OCI-LY1 (cell line): ENCODE measurements around the gene EPHA7.

ENCODE experiments used
- H2AFZ ChIP-seq: fragments of 200-600 bp; sonication (generic), shearing (Covaris generic); 2 replicates; pipeline ENCODE4 v1.6.0; 2014; ENCODE audit warnings: antibody characterized with exemption, mild to moderate bottlenecking, low read length
- H3F3A ChIP-seq: fragments of 200-600 bp; sonication (generic), shearing (Covaris generic); 2 replicates; pipeline ENCODE4 v1.6.0; 2014; ENCODE audit warnings: mild to moderate bottlenecking, antibody characterized with exemption, low read length, moderate library complexity; ENCODE audit not compliant: insufficient read depth
- H3K27ac ChIP-seq: fragments of 200-600 bp; sonication (generic); 2 replicates; pipeline ENCODE4 v1.5.1; 2014; ENCODE audit warnings: low read length, mixed run types, mild to moderate bottlenecking, low read depth; ENCODE audit not compliant: poor library complexity, severe bottlenecking
- H3K27me3 ChIP-seq: fragments of 200-600 bp; sonication (generic); 2 replicates; pipeline ENCODE4 v1.6.0; 2014; ENCODE audit warnings: antibody characterized with exemption, mild to moderate bottlenecking, low read length, moderate library complexity; ENCODE audit not compliant: insufficient read depth
- H3K36me3 ChIP-seq: fragments of 200-600 bp; sonication (generic); 2 replicates; pipeline ENCODE4 v1.6.1; 2014; ENCODE audit warnings: mild to moderate bottlenecking, antibody characterized with exemption, low read length, moderate library complexity, mixed read lengths; ENCODE audit not compliant: insufficient read depth
- H3K4me1 ChIP-seq: fragments of 200-600 bp; sonication (generic); 2 replicates; pipeline ENCODE4 v1.5.1; 2014; ENCODE audit warnings: mild to moderate bottlenecking, low read length, moderate library complexity; ENCODE audit not compliant: insufficient read depth, severe bottlenecking
- H3K4me2 ChIP-seq: fragments of 200-600 bp; sonication (generic), shearing (Covaris generic); 2 replicates; pipeline ENCODE4 v1.6.1; 2014; ENCODE audit warnings: low read length
- H3K4me3 ChIP-seq: fragments of 200-600 bp; sonication (generic); 2 replicates; pipeline ENCODE4 v1.5.1; 2014; ENCODE audit warnings: low read length, low read depth, mild to moderate bottlenecking, mixed read lengths; ENCODE audit not compliant: poor library complexity, severe bottlenecking
- H3K79me2 ChIP-seq: fragments of 200-600 bp; shearing (Covaris generic); 2 replicates; pipeline ENCODE4 v1.6.1; 2016; ENCODE audit warnings: mixed run types, low read length, mixed read lengths; ENCODE audit not compliant: insufficient read depth
- H3K9ac ChIP-seq: fragments of 200-600 bp; sonication (generic), shearing (Covaris generic); 2 replicates; pipeline ENCODE4 v1.6.1; 2014; ENCODE audit warnings: mild to moderate bottlenecking, low read length, mixed read lengths
- H3K9me2 ChIP-seq: fragments of 200-600 bp; sonication (generic), shearing (Covaris generic); 2 replicates; pipeline ENCODE4 v1.6.1; 2014; ENCODE audit warnings: low read depth, mild to moderate bottlenecking, low read length, mixed read lengths
- H3K9me3 ChIP-seq: fragments of 200-600 bp; shearing (Covaris generic); 2 replicates; pipeline ENCODE4 v1.6.1; 2014; ENCODE audit warnings: low read length, mixed read lengths
- H4K20me1 ChIP-seq: fragments of 200-600 bp; sonication (generic), shearing (Covaris generic); 2 replicates; pipeline ENCODE4 v1.6.0; 2016; ENCODE audit warnings: mild to moderate bottlenecking, low read length; ENCODE audit not compliant: insufficient read depth
- EZH2 ChIP-seq: fragments of 200-600 bp; sonication (generic), shearing (Covaris generic); IDR thresholded peaks from 2 replicates; pipeline ENCODE4 v1.8.0; 2017; ENCODE audit warnings: borderline replicate concordance, mixed run types, mild to moderate bottlenecking, antibody characterized with exemption, low read length, moderate library complexity, mixed read lengths
- TF ChIP-seq, protein P1 (sequence below): fragments of 200-600 bp; sonication (generic), shearing (Covaris generic); IDR thresholded peaks from 2 replicates; pipeline ENCODE4 v1.5.1; 2017; ENCODE audit warnings: mild to moderate bottlenecking, antibody characterized with exemption, low read length, moderate library complexity, mixed read lengths

The EPHA7 gene

DNA sequence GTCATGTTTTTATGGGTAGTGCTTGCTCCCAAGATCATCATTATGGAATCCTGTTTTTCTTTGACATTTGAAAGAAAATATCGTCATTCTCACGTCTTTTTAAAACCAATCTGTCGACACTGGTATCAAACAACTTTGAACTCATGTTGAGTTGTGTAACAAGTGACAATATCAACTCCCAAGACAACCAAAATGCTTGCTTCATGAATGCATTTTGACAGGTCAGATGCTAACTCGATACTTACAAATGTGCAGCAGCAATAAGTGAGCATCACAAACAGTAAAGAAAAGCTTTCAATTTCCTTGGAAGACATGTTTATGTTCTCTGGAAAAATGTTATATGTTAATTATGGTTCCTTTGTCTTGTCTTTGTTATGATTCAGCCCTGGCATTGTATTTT, 125.9 kb downstream of the EPHA7 start:
- H3K36me3 ChIP-seq, result no peaks in the 10 kb centered on the region
- no peak overlapping the region for H2AFZ ChIP-seq
- no peaks in the 10 kb centered on the region for H3K9me2 ChIP-seq
- H3K9me3 ChIP-seq, result no peaks in the 10 kb centered on the region
- no peaks in the 10 kb centered on the region for H3K79me2 ChIP-seq
- H3K4me3 ChIP-seq, result no peak overlapping the region
- no peak for TF ChIP-seq EZH2
- TF ChIP-seq, protein P1, sequence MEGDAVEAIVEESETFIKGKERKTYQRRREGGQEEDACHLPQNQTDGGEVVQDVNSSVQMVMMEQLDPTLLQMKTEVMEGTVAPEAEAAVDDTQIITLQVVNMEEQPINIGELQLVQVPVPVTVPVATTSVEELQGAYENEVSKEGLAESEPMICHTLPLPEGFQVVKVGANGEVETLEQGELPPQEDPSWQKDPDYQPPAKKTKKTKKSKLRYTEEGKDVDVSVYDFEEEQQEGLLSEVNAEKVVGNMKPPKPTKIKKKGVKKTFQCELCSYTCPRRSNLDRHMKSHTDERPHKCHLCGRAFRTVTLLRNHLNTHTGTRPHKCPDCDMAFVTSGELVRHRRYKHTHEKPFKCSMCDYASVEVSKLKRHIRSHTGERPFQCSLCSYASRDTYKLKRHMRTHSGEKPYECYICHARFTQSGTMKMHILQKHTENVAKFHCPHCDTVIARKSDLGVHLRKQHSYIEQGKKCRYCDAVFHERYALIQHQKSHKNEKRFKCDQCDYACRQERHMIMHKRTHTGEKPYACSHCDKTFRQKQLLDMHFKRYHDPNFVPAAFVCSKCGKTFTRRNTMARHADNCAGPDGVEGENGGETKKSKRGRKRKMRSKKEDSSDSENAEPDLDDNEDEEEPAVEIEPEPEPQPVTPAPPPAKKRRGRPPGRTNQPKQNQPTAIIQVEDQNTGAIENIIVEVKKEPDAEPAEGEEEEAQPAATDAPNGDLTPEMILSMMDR, result no peak
- no peak overlapping the region for H3K4me2 ChIP-seq
- H3K4me1 ChIP-seq, result no peaks in the 10 kb centered on the region
- no peaks in the 10 kb centered on the region for H4K20me1 ChIP-seq
- no peak overlapping the region for H3K27ac ChIP-seq
- H3K9ac ChIP-seq, result no peak overlapping the region
- H3F3A ChIP-seq, result no peaks in the 10 kb centered on the region
- no peaks in the 10 kb centered on the region for H3K27me3 ChIP-seq

DNA sequence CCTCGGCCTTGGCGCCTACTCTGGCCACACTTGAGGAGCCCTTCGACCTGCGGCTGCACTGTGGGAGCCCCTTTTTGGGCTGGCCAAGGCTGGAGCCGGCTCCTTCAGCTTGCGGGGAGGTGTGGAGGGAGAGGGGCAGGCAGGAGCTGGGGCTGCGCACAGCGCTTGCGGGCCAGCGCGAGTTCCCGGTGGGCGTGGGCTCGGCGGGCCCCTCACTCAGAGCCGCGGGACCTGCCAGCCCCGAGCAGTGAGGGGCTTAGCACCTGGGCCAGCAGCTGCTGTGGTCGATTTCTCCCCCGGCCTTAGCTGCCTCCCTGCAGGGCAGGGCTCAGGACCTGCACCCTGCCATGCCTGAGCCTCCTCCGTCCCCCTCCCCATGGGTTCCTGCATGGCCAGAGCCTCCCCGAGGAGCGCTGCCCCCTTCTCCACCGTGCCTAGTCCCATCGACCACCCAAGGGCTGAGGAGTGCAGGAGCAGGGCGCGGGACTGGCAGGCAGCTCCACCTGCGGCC, 136.8 kb downstream of the EPHA7 start:
- Histone ChIP-seq H3K27ac (no peak overlapping the region), H2AFZ (no peak overlapping the region), H3K4me3 (no peak overlapping the region), H3K9me2 (no peaks in the 10 kb centered on the region), H3F3A (no peaks in the 10 kb centered on the region), H3K4me2 (no peak overlapping the region), H3K79me2 (no peaks in the 10 kb centered on the region), H4K20me1 (no peaks in the 10 kb centered on the region), H3K9ac (no peak overlapping the region), H3K27me3 (no peaks in the 10 kb centered on the region), H3K36me3 (no peaks in the 10 kb centered on the region), H3K4me1 (no peaks in the 10 kb centered on the region), H3K9me3 (no peaks in the 10 kb centered on the region)
- TF ChIP-seq EZH2, result no peak
- TF ChIP-seq, protein P1, result no peak

DNA sequence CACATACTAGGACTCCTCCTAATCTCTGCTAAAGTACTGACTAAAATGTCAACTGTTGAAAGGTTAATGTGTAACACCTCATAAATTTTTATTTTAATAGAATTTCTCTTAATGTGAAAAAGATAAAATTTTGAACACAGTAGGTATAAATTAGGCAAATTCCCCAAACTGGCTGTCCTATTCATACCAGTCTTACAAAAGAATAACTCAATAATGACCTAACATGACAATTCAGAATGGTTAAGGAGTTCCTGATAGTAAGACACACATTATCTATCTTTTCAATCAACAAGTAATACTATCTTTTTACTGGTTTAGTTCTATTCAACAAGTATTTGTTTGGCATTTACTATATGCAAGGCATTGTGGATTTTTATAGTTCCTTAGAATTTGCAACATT, 141.1 kb downstream of the EPHA7 start:
- Histone ChIP-seq H3K4me2 (no peak overlapping the region), H3K4me1 (no peaks in the 10 kb centered on the region), H4K20me1 (no peaks in the 10 kb centered on the region), H3F3A (no peaks in the 10 kb centered on the region), H3K9ac (no peak overlapping the region), H3K27ac (no peak overlapping the region), H3K9me3 (no peaks in the 10 kb centered on the region), H3K79me2 (no peaks in the 10 kb centered on the region), H3K4me3 (no peak overlapping the region), H3K27me3 (no peaks in the 10 kb centered on the region), H2AFZ (no peak overlapping the region), H3K36me3 (no peaks in the 10 kb centered on the region), H3K9me2 (no peaks in the 10 kb centered on the region)
- TF ChIP-seq EZH2, result no peak
- TF ChIP-seq, protein P1, result no peak
